Effector CD4-positive, alpha-beta T cell (primary cell): ENCODE data around the gene GSTK1.
A peak's percentile ranks its signal among the peaks of the same experiment; 100 is the strongest.
"Not testable (repeated sequence)": the region's sequence is repeated elsewhere in the genome, so short reads cannot be mapped to it uniquely, and the experiment has no call there.

Experiments used
- DNase-seq: peaks from one replicate; pipeline ENCODE4 v3.0.0-alpha.2; 2020

Gene GSTK1

DNA sequence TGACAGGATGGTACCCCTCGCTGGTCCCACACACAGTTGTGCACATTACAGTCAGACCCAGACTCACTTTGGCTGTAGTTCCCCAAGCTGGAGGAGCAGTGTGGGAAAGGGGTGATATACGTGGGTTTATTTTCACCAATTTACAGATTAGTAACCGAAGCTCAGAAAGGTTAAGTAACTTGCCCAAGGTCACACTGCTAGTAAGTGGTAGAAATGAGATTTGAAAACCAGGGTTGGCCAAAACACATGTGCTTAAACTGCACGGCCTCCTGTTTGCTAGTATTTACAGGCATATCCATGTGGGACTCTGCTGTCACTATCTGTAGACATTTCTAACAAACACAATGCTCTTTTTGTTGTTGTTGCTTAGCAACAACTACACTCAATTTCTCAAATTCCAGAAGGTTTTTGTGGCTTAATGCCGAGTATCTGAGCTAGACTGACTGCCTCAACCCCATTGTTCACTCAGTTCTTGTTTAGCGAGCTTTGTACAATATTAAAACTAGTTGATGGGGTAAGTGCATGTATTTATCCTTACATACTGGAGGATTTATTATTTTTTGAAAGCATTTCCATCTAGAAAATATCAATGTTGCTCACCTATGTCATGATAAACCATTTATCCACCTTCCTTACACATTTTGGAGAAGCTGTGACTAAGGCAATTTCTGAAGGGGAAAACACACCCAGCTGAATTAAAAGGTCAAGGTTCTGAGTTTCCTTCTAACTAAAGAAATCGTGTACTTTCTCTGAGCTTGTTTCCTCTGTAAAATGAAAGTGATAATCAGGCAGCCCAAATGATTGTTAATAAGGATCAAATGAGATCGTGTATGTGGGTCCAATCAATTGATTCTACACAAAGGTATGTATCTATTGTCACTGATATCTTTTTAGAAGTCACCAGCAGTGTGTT, 16.2 kb downstream of the GSTK1 start:
- DNase-seq = no peak

DNA sequence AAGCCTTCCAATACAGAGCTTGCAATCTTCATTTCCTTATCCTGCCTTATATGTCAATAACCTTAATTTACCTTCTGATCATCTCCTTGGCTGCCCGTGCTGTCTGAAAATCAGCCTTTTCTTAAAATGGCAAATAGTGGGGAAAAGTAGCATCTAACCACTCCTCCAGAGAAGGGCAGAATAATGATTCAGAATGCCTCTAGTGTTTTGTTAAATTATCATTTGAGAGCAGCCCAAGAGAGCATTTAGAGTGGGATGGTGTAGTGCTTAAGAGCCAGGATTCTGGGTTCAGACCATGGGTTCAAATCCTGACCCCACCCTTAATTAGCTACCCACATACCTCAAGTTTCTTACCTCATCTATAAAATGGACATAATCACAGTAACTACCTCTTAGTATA, 16.9 kb downstream of the GSTK1 start:
- DNase-seq = no peak

DNA sequence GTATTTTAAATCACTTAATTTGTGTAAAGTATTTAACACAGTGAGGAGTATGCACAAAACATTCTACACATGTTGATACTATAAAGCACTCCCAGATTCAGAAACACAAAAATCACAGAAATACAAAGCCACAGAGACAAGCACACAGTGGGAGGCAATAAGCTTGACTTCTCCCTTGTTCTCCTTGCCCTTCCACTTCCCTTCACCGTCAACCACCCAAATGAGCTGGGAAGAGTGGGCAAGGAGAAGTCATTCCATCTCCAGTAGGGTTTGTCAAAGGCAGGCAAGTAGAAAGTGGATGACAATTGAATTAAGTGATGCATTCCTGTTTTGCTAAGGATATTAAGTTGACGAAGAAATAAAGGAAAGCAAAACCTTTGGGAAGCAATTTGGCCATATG, 17.3 kb downstream of the GSTK1 start:
- DNase-seq = no peak

DNA sequence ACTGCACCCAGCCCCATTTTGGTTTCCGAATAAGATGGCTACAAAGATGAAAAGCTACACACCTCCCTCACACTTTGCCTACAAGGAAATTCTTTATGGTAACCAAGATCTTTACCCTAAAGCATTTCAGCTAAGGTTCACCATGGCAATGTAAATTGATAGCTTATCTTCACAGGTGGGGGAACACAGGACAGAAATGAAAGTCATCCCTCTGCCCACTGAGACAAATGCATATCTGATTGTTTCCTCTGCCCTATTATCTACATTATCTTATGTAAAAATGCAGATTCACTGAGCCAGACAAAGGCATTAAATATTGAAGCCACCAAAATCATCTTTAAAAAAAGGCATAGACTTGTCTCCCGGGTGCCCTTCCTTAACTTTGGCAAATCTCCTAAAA, 18.3 kb downstream of the GSTK1 start:
- no peak for DNase-seq

DNA sequence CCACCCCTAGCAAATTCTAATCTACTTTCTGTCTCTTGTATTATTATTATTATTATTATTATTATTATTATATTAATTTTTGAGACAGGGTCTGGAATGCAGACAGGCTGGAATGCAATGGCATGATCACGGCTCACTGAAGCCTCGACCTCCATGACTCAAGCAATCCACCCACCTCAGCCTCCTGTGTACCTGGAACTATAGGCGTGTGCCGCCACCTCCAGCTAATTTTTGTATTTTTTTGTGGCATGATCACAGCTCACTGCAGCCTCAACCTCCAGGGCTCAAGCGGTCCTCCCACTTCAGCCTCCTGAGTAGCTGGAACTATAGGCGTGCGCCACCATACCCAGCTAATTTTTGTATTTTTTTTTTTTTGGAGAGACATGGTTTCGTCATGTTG, 18.9 kb downstream of the GSTK1 start:
- no peak for DNase-seq

DNA sequence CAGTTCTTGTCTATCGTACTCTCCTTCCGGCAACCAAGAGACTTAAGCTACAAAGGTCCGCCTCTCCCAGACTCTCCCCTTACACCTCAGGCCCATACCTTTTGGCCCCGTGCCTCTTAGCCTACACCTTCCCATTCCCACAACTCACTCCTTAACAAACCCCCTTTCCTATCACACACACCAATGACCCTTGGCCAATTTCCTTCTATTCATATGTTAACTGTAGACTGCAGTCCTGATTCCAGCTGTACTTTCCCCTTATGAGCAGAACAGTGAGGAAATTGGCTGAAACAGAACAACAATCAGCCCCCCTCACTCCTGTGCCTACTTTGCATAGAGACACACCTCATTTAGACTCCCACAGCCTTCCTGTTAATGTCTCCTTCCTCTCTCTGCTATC, 20.1 kb downstream of the GSTK1 start:
- no peak for DNase-seq

DNA sequence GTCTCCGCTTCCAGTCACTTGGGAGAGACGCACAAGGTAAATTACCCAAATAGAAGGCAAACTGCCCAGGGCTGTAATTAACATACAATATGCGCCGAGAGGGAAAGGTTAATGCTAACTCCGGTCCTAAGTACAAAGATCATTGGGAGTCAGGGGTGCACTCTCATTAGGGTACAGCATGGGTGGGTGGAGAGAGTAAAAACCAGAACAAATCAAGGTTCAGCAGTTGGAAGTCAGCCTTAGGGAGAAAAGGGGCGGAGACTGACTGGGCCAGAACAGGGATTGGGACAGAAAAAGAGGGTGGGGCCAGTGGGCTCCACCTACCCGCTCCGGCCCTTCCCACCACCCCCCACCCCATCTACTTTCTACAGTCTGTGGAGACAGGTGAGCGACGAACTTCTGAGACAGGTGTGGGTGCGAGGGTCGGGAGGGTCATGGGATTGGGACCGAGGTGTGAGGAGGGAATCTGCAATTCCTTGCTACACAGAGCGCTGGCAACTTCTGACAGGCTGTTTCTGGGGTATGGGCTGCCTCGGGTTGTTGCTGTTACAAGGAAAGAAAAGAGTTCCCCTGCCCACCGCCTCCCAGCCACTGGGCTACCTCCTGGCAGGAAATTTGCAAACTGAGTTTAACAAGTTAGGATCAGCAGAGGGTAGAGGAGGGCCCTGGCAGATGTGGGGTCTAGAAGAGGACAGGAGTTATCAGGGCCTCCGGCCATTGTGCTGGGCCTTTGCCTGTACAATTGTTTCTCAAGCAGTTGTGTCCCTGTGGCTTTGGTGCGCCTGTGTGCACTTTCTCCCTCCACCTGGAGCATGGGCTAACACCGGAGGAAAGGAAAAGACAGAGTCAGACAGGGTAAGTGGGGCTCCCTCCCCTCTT, 21.6 kb downstream of the GSTK1 start, which contains the start of gene TMEM139:
TMEM139 (plus strand) TSS at position 368 of the 879 bp plus-strand sequence. CDS start 1,000 bp downstream, outside the sequence.
- DNase-seq = no peak

DNA sequence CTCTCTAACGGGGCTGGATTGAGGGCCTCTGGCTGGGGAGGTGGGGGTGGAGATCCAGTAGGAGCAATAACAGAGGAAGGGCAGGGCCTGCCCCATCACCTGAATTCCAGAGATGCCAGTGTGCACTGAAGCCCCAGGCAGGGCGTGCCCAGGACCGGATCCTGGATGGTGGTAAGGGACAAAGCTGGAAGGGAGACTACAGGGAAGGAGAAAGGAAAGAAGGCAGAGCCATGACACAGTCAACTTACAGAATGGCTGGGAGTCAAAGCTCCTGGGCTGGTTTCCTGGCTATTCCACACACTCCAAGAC, 22.2 kb downstream of the GSTK1 start:
- no peak for DNase-seq

DNA sequence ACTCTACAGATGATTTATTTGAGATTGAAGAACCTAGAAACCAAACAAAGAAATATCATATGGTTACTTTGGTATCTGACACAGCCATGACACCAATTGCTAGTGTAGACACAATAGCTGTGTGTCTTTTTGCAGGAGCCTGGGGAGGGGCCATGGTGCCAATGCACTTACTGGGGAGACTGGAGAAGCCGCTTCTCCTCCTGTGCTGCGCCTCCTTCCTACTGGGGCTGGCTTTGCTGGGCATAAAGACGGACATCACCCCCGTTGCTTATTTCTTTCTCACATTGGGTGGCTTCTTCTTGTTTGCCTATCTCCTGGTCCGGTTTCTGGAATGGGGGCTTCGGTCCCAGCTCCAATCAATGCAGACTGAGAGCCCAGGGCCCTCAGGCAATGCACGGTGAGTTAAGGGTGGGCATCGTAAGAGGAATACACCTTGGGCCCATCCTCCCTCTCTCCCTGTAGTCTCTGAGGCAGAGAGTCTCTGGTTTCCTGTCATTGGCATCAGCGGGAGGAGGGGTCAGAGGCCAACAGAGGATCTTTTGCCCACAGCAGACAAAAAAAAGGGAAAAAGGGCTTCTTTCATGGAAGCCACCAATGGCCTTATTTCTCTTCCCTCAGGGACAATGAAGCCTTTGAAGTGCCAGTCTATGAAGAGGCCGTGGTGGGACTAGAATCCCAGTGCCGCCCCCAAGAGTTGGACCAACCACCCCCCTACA, 22.7 kb downstream of the GSTK1 start:
- DNase-seq = no peak

DNA sequence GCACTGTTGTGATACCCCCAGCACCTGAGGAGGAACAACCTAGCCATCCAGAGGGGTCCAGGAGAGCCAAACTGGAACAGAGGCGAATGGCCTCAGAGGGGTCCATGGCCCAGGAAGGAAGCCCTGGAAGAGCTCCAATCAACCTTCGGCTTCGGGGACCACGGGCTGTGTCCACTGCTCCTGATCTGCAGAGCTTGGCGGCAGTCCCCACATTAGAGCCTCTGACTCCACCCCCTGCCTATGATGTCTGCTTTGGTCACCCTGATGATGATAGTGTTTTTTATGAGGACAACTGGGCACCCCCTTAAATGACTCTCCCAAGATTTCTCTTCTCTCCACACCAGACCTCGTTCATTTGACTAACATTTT, 23.3 kb downstream of the GSTK1 start:
- DNase-seq = no peak

DNA sequence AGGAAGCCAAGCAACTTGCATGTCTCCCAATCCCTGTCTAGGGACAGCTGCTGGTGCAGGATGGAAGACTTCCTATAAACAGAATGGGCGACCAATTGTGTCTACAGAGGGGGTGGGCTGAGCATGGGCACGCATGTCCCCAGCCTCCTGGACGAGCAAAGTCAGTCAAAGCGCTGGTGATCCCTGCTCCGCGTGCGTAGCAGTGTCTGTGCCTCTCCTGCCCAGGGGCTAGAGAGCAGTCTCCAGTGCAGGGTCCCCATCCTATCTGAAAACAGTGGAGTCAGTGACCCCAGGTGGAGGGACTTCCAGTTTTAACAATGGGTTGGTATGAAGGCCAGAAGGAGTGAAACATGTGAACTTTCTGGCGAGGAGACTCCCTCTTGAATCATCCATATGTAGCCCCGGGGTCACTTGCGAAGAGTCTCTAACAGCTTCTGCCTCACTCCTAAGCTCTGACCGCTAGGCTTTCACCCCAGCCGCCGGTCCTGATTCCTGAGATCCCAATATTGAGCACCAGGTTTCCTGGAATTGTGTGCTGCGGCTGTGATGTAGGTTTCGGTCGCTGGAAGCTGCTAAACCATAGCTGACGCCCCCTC, 24.2 kb downstream of the GSTK1 start:
- no peak for DNase-seq

DNA sequence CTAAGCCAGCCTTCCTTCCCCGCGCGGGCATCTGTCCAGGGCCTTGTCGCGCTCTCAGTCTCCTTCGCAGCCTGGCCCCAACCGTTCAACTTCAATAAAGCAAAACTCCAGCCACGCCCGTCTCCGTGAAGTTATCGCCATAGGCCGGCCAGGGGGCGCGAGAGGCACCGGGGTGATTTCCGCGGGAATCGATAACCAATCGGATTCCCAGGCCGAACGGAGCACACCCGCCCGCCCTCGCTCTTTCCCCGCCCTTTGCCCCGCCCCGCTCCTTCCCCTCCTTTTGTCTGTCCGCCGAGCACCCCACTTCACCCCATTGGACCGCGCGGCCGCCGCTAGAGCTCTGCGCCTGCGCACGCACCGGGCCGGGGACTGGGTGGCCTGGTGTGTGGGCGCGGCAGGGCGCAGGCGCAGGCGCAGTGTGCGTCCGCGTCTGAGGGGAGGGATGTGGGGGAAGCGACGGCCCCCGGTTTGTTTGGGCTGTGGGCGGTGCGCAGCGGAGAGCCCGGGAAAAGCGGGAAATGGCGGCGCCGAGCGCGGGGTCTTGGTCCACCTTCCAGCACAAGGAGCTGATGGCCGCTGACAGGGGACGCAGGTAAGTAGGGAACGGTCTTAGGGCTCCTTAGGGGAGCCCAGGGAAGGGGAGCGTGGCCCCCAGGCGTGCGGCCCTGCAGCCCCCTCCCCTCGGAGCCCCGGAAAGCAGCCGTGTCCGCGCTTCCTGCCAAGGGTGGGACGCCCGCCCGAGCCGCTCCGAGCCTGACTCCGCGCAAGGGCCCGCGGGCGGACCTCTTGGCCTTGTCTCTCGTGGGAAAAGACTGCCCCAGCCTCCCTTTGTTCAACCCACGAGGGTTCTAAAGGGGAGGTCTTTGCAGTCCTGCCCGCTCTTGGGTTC, 24.9 kb downstream of the GSTK1 start, which contains the start of gene CASP2:
CASP2 (plus strand) TSS at position 417 of the 892 bp plus-strand sequence; CDS start at position 522, 105 bp downstream.
- peak; percentile 97 for DNase-seq

DNA sequence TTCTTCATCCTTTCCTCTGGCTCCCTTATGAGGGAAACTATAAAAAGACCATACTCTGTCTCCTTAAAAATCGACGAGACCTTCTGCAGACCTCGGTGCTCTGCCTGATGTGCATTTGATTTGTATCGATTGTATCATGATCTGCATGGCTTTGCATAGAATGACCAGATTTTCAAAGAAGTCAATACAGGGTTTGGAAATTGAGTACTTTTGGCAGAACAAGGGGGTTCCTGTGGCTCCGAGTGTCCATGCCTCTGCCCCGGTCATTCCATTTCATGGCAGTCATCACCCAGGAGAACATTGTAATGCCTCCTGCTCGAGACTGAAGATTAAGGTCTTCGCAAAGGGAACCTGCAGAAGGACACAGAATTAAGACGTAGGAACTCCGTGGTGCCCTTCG, 25.6 kb downstream of the GSTK1 start:
- no peak for DNase-seq

DNA sequence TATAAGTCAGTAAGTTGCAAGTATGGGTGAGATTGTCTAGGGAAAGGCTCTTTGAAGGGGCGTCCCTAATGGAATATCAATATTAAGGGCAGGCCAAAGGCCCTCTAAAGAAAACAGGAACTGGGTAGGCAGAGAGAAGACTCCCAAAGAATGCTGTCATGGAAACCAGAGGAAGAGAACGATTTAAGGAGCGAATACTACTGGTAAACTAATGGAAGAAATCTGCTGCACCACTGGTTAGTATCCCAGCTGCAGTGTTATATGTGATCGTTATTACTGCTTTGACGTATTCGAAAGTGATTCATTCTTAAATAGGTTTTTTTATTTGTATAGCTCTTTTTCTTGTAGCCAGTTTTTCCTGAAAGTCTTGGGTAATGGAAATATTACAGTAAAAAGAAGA, 26.2 kb downstream of the GSTK1 start:
- no peak for DNase-seq

DNA sequence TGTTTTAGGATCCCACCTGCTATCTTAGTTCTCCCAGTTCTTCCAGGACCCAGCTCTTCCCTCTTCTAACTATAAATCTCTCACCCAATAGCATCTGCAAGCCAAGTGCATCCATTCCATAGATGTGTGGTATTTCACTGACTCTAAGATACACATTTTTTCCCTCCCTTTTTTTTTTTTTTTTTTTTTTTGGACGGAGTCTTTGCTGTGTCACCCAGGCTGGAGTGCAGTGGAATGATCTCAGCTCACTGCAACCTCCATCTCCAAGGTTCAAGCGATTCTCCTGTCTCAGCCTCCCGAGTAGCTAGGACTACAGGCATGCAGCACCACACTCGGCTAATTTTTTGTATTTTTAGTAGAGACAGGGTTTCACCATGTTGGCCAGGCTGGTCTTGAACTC, 26.6 kb downstream of the GSTK1 start:
- not testable (repeated sequence) for DNase-seq

DNA sequence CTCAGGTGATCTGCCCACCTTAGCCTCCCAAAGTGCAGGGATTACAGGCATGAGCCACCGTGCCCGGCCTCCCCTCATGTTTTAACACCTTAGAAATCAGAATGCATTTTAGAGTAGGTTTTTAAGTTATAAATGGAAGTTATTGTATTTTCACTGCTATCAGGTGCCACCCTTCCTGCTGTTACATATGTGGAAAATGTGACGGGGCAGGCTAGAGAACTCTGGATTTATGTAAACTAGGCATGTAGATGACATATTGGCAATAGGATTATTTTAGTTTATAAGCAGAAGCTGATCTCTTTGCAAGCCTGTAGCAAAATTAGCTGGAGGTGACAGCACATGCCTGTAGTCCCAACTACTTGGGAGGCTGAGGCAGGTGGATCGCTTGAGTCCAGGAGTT, 27.1 kb downstream of the GSTK1 start:
- DNase-seq = no peak

DNA sequence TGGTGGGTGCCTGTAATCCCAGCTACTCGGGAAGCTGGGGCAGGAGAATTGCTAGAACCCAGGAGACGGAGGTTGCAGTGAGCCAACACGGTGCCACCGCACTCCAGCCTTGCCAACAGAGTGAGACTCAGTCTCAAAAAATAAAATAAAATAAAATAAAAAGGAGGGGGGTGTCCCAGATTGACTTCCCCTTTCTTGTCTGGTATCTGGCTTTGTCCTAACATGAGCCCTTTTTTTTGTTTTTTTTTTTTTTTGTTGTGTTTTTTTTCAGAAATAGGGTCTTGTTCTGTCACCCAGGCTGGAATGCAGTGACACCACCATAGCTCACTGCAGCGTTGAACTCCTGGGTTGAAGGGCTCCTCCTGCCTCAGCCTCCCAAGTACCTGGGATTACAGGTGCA, 29.6 kb downstream of the GSTK1 start:
- no peak for DNase-seq

DNA sequence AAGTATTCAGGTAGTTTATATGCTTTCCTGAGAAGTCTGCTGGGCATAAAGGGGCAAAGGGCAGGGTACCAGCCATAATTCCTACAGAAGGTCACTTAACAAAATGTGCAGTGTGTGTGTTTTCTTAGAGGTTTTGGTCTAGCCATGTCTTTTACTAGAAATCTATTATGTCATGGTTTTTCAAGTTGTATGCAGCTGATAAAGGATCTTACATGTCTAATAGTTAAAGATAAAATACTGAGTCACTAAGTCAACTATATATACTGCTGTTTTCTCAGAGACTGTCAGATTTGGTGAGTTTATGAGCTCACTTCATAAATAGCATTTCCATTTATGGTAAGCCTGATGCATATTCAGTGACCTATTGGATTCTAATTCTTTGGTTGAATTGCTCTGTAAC, 32.6 kb downstream of the GSTK1 start:
- DNase-seq = no peak

DNA sequence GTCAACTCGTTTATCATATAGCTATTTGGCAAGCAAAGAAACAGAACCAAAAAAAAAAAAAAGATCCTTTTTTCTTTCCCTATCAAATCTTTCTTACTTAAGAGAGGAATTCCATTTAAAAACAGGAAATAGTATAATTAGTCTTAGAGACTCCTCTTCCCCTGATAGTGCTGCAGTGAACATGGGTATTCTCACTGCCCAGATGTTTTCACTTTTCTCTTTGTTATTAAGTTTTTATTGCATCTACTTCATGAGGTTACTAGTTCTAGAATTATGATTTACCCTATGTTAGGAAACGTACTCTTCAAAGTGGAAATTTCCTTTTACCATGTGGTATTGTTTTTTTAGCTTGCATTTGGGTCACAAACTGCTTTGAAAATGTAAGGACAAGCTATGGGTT, 33.4 kb downstream of the GSTK1 start:
- no peak for DNase-seq

DNA sequence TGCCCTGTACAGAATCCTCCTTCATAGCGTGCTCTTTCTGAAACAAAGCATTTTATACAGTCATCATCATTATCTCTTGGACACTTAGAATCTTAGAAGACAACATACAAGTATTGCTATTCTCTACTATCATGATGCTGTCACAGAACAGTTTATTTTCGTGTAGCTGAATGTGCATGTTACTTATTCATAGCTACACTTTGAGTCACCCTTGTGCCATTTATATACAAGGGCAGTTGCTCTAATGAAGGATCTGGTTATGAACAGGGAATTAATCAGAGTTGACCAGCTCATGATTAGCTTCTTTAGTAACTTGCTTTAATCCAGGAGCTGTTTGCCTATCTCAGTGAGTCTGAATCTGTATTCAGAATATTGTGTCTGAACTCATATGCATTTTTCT, 36.1 kb downstream of the GSTK1 start:
- DNase-seq = no peak

DNA sequence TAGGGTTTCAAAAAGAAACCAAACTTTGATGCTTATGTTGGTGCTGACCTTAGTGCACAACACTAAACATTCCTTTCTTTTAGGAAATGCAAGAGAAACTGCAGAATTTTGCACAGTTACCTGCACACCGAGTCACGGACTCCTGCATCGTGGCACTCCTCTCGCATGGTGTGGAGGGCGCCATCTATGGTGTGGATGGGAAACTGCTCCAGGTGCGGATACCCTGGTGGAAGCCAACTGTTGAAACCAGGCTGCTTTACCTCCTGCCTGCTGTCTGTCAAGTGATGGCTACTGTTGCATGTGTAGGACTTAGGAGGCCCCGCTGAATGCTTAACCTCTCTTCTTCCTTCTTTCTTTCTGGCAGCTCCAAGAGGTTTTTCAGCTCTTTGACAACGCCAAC, 36.6 kb downstream of the GSTK1 start:
- peak; percentile 60 for DNase-seq
